ENCODE data around the gene POLE4.

The POLE4 gene

GRCh38 chr2:74927621-74928020 lies 30.8 kb upstream of the POLE4 start:
- TF ChIP-seq CTCF (IDR thresholded peaks at IDR 0.05; ENCODE audit: borderline replicate concordance, insufficient read depth, low read depth, low read length) = no peak
- H3K4me3 ChIP-seq (ENCODE audit: low read depth, low read length) = no peak overlapping the region

GRCh38 chr2:74930811-74931486 lies 27.5 kb upstream of the POLE4 start:
- no peak for TF ChIP-seq CTCF (IDR thresholded peaks at IDR 0.05; ENCODE audit: borderline replicate concordance, insufficient read depth, low read depth, low read length)
- no peak overlapping the region for H3K4me3 ChIP-seq (ENCODE audit: low read depth, low read length)

GRCh38 chr2:74931940-74932339 lies 26.5 kb upstream of the POLE4 start:
- TF ChIP-seq CTCF (IDR thresholded peaks at IDR 0.05; ENCODE audit: borderline replicate concordance, insufficient read depth, low read depth, low read length) = no peak
- no peak overlapping the region for H3K4me3 ChIP-seq (ENCODE audit: low read depth, low read length)

GRCh38 chr2:74935975-74936391 lies 22.5 kb upstream of the POLE4 start:
- no peak for TF ChIP-seq CTCF (IDR thresholded peaks at IDR 0.05; ENCODE audit: borderline replicate concordance, insufficient read depth, low read depth, low read length)
- no peak overlapping the region for H3K4me3 ChIP-seq (ENCODE audit: low read depth, low read length)

- TF ChIP-seq CTCF (IDR thresholded peaks at IDR 0.05; ENCODE audit: borderline replicate concordance, insufficient read depth, low read depth, low read length) = no peak
Observed at GRCh38 chr2:74937221-74937880, 21.1 kb upstream of the POLE4 start.

GRCh38 chr2:74938264-74938663 lies 20.2 kb upstream of the POLE4 start:
- no peak for TF ChIP-seq CTCF (IDR thresholded peaks at IDR 0.05; ENCODE audit: borderline replicate concordance, insufficient read depth, low read depth, low read length)
- H3K4me3 ChIP-seq (ENCODE audit: low read depth, low read length) = no peak overlapping the region

More at GRCh38 chr2:74937221-74937880, 21.1 kb upstream of the POLE4 start:
- H3K4me3 ChIP-seq (ENCODE audit: low read depth, low read length) = no peak overlapping the region
